WTC11 (cell line): ENCODE data around the gene CCT3. TPM values are rescaled to one million over a fixed set of nuclear protein-coding genes. Genes with fewer than 3 reads are reported as not detected.

ENCODE experiments used
- ATAC-seq: fragments of 200-7000 bp; cut with Tn5 transposase; 2 replicates; pipeline ENCODE4 v1.10.0; 2021; ENCODE audit warnings: mild to moderate bottlenecking, moderate library complexity
- CTCF ChIA-PET: fragments of 300-600 bp; sonication (Branson Sonifier 250); formaldehyde crosslinking; loops from one replicate; lab custom pipeline; 2021; ENCODE audit warnings: antibody characterized with exemption; lab: Charles Lee
- POLR2A ChIA-PET: fragments of 350-600 bp; sonication (Branson Sonifier 250); formaldehyde crosslinking; loops from one replicate; lab custom pipeline; 2021; ENCODE audit warnings: antibody characterized with exemption; lab: Charles Lee
- DNase-seq: peaks from one replicate; pipeline ENCODE4 v3.0.0; 2021; ENCODE audit warnings: low spot score
- H3K27ac Mint-ChIP-seq: 2 replicates; pipeline ENCODE4 v1.8.0; 2021; ENCODE audit warnings: mixed read lengths
- H3K27me3 Mint-ChIP-seq: 2 replicates; pipeline ENCODE4 v1.8.0; 2021; ENCODE audit warnings: low read depth, mild to moderate bottlenecking, moderate library complexity, mixed read lengths
- H3K36me3 Mint-ChIP-seq: 2 replicates; pipeline ENCODE4 v1.8.0; 2021; ENCODE audit warnings: mixed read lengths
- H3K4me1 Mint-ChIP-seq: 2 replicates; pipeline ENCODE4 v1.8.0; 2022; ENCODE audit warnings: mixed read lengths
- H3K4me3 Mint-ChIP-seq: 2 replicates; pipeline ENCODE4 v1.8.0; 2021; ENCODE audit warnings: mild to moderate bottlenecking, moderate library complexity, mixed read lengths
- H3K9me3 Mint-ChIP-seq: 2 replicates; pipeline ENCODE4 v1.8.0; 2021; ENCODE audit warnings: mixed read lengths
- ESRRA ChIP-seq: sonication (generic); formaldehyde crosslinking; IDR thresholded peaks from 2 replicates; pipeline ENCODE4 v1.8.1; 2022; ENCODE audit warnings: mild to moderate bottlenecking, missing genetic modification reagents, borderline replicate concordance
- FOXJ3 ChIP-seq: sonication (generic); formaldehyde crosslinking; IDR thresholded peaks from 2 replicates; pipeline ENCODE4 v1.9.0; 2021; ENCODE audit warnings: missing genetic modification reagents, mild to moderate bottlenecking, borderline replicate concordance
- FOXK1 ChIP-seq: sonication (generic); formaldehyde crosslinking; IDR thresholded peaks from 2 replicates; pipeline ENCODE4 v1.8.0; 2022; ENCODE audit warnings: mild to moderate bottlenecking, moderate library complexity, missing genetic modification reagents
- FOXP1 ChIP-seq: sonication (generic); formaldehyde crosslinking; IDR thresholded peaks from 2 replicates; pipeline ENCODE4 v1.8.0; 2022; ENCODE audit warnings: missing genetic modification reagents, mild to moderate bottlenecking, moderate library complexity, borderline replicate concordance
- GABPB1 ChIP-seq: sonication (generic); formaldehyde crosslinking; IDR thresholded peaks from 2 replicates; pipeline ENCODE4 v1.8.1; 2023; ENCODE audit warnings: mild to moderate bottlenecking, missing genetic modification reagents
- HMGA2 ChIP-seq: fragments of 250-450 bp; sonication (Bioruptor Pico); IDR thresholded peaks from 2 replicates; pipeline ENCODE4 v1.4.0; 2021; ENCODE audit warnings: mild to moderate bottlenecking, moderate library complexity
- MYBL2 ChIP-seq: sonication (generic); formaldehyde crosslinking; IDR thresholded peaks from 2 replicates; pipeline ENCODE4 v1.8.1; 2023; ENCODE audit warnings: mild to moderate bottlenecking, moderate library complexity, missing genetic modification reagents
- NFYB ChIP-seq: sonication (generic); formaldehyde crosslinking; conservative IDR thresholded peaks from 2 replicates; pipeline ENCODE4 v1.8.0; 2022; ENCODE audit warnings: low read depth, missing genetic modification reagents
- SMAD3 ChIP-seq: sonication (generic); formaldehyde crosslinking; IDR thresholded peaks from 2 replicates; pipeline ENCODE4 v1.8.0; 2022; ENCODE audit warnings: missing genetic modification reagents, mild to moderate bottlenecking, borderline replicate concordance
- TEAD1 ChIP-seq: sonication (generic); formaldehyde crosslinking; IDR thresholded peaks from 2 replicates; pipeline ENCODE4 v1.8.0; 2022; ENCODE audit warnings: mild to moderate bottlenecking, missing genetic modification reagents
- TP53 ChIP-seq: sonication (generic); formaldehyde crosslinking; IDR thresholded peaks from 2 replicates; pipeline ENCODE4 v1.8.1; 2023; ENCODE audit warnings: mild to moderate bottlenecking, missing genetic modification reagents
- ZNF121 ChIP-seq: sonication (generic); formaldehyde crosslinking; IDR thresholded peaks from 2 replicates; pipeline ENCODE4 v1.8.0; 2023; ENCODE audit warnings: missing genetic modification reagents
- ZNF138 ChIP-seq: sonication (generic); formaldehyde crosslinking; conservative IDR thresholded peaks from 2 replicates; pipeline ENCODE4 v1.8.1; 2022; ENCODE audit warnings: mild to moderate bottlenecking, moderate library complexity, missing genetic modification reagents
- ZNF317 ChIP-seq: sonication (generic); formaldehyde crosslinking; IDR thresholded peaks from 2 replicates; pipeline ENCODE4 v1.8.1; 2023; ENCODE audit warnings: low read depth, mild to moderate bottlenecking, moderate library complexity, missing genetic modification reagents, borderline replicate concordance
- total RNA-seq: library from RNA; stranded (reverse); gene quantifications from 3 replicates; pipeline ENCODE4 v1.2.3, GENCODE V29; 2021
- TF ChIP-seq, protein P1 (sequence below): sonication (generic); formaldehyde crosslinking; IDR thresholded peaks from 2 replicates; pipeline ENCODE4 v1.8.1; 2023; ENCODE audit warnings: mild to moderate bottlenecking, missing genetic modification reagents, borderline replicate concordance
- TF ChIP-seq, protein P2 (sequence below): fragments of 250-450 bp; sonication (Bioruptor Pico); IDR thresholded peaks from 2 replicates; pipeline ENCODE4 v2.1.2; 2022; ENCODE audit warnings: mild to moderate bottlenecking, moderate library complexity
- TF ChIP-seq, protein P3 (sequence below): sonication (generic); formaldehyde crosslinking; conservative IDR thresholded peaks from 2 replicates; pipeline ENCODE4 v1.8.1; 2022; ENCODE audit warnings: mild to moderate bottlenecking, missing genetic modification reagents
- TF ChIP-seq, protein P4 (sequence below): sonication (generic); formaldehyde crosslinking; IDR thresholded peaks from 2 replicates; pipeline ENCODE4 v1.8.1; 2023; ENCODE audit warnings: mild to moderate bottlenecking, missing genetic modification reagents
- TF ChIP-seq, protein P5 (sequence below): sonication (generic); formaldehyde crosslinking; IDR thresholded peaks from 2 replicates; pipeline ENCODE4 v1.8.1; 2022; ENCODE audit warnings: low read depth, mild to moderate bottlenecking, moderate library complexity, missing genetic modification reagents, borderline replicate concordance
- TF ChIP-seq, protein P6 (sequence below): fragments of 200-600 bp; IDR thresholded peaks from 2 replicates; pipeline ENCODE4 v1.8.0; 2022; ENCODE audit warnings: antibody characterized with exemption
- TF ChIP-seq, protein P7 (sequence below): sonication (generic); formaldehyde crosslinking; IDR thresholded peaks from 2 replicates; pipeline ENCODE4 v1.8.1; 2022; ENCODE audit warnings: low read depth, missing genetic modification reagents, borderline replicate concordance

The CCT3 gene
- total RNA-seq, 1 experiment from 2014 or later: 479 TPM

DNA sequence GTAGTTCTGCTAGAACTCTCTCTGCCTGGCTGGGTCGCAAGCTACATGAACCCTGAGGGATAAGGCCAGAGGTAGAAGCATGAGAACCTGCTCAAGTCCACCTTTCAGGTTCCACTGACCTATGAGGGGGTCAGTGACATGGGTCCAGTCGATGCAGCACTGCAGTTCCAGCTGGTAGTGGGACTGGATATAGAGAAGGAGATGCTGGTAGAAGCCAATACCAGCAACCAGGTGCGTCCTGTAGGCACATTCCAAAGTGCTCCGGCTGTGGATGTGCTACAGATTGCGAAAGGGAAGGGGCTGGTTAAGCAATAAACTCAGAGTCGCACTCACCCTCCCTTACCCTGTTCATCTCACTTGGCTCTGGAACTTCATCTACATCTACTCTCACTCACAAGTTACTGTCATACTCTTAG, 61.1 kb downstream of the CCT3 start (continued):
- TF ChIP-seq, protein P1, sequence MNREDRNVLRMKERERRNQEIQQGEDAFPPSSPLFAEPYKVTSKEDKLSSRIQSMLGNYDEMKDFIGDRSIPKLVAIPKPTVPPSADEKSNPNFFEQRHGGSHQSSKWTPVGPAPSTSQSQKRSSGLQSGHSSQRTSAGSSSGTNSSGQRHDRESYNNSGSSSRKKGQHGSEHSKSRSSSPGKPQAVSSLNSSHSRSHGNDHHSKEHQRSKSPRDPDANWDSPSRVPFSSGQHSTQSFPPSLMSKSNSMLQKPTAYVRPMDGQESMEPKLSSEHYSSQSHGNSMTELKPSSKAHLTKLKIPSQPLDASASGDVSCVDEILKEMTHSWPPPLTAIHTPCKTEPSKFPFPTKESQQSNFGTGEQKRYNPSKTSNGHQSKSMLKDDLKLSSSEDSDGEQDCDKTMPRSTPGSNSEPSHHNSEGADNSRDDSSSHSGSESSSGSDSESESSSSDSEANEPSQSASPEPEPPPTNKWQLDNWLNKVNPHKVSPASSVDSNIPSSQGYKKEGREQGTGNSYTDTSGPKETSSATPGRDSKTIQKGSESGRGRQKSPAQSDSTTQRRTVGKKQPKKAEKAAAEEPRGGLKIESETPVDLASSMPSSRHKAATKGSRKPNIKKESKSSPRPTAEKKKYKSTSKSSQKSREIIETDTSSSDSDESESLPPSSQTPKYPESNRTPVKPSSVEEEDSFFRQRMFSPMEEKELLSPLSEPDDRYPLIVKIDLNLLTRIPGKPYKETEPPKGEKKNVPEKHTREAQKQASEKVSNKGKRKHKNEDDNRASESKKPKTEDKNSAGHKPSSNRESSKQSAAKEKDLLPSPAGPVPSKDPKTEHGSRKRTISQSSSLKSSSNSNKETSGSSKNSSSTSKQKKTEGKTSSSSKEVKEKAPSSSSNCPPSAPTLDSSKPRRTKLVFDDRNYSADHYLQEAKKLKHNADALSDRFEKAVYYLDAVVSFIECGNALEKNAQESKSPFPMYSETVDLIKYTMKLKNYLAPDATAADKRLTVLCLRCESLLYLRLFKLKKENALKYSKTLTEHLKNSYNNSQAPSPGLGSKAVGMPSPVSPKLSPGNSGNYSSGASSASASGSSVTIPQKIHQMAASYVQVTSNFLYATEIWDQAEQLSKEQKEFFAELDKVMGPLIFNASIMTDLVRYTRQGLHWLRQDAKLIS: no peak
- TF ChIP-seq, all 79 proteins: peak for 0

DNA sequence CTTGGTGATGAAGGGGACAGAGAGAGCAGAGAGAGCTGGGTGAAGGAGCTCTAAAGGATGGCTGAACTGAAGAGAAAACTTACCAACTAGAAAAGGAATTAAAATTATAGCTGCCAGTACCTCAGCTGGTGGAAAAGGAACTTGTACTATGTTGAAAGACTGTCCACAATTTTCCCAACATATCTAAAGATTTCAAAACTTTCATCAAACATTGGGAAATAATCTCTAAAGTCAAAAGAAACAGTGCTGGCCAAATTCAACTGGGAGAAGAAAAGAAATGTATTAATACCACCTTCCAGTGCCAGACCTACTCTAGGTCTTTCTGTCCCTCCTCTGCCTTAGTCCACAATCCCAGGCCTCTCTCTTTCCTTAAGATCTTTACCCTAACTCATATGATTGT, 61.6 kb downstream of the CCT3 start:
- Mint-ChIP-seq H3K4me3 (no peak overlapping the region), H3K9me3 (no peaks in the 10 kb centered on the region), H3K27ac (no peak overlapping the region), H3K36me3 (peaks cover 71% of the 10 kb centered on the region), H3K27me3 (no peaks in the 10 kb centered on the region), H3K4me1 (peaks cover 7% of the 10 kb centered on the region)
- ChIA-PET POLR2A (no interaction called here), CTCF (no interaction called here)
- ATAC-seq (no peak), DNase-seq (no peak)
- TF ChIP-seq, protein P2, sequence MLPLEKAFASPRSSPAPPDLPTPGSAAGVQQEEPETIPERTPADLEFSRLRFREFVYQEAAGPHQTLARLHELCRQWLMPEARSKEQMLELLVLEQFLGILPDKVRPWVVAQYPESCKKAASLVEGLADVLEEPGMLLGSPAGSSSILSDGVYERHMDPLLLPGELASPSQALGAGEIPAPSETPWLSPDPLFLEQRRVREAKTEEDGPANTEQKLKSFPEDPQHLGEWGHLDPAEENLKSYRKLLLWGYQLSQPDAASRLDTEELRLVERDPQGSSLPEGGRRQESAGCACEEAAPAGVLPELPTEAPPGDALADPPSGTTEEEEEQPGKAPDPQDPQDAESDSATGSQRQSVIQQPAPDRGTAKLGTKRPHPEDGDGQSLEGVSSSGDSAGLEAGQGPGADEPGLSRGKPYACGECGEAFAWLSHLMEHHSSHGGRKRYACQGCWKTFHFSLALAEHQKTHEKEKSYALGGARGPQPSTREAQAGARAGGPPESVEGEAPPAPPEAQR (CRISPR knock-in tag): no peak
- TF ChIP-seq, protein P3, sequence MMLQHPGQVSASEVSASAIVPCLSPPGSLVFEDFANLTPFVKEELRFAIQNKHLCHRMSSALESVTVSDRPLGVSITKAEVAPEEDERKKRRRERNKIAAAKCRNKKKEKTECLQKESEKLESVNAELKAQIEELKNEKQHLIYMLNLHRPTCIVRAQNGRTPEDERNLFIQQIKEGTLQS (CRISPR knock-in tag): no peak
- TF ChIP-seq GABPB1 (CRISPR knock-in tag) (no peak), FOXK1 (CRISPR knock-in tag) (no peak), MYBL2 (no peak), FOXJ3 (CRISPR knock-in tag) (no peak), HMGA2 (CRISPR knock-in tag) (no peak), TEAD1 (no peak), ZNF317 (CRISPR knock-in tag) (no peak), ZNF138 (CRISPR knock-in tag) (no peak)
- TF ChIP-seq, protein P4, sequence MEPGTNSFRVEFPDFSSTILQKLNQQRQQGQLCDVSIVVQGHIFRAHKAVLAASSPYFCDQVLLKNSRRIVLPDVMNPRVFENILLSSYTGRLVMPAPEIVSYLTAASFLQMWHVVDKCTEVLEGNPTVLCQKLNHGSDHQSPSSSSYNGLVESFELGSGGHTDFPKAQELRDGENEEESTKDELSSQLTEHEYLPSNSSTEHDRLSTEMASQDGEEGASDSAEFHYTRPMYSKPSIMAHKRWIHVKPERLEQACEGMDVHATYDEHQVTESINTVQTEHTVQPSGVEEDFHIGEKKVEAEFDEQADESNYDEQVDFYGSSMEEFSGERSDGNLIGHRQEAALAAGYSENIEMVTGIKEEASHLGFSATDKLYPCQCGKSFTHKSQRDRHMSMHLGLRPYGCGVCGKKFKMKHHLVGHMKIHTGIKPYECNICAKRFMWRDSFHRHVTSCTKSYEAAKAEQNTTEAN (CRISPR knock-in tag): no peak
- TF ChIP-seq, protein P5, sequence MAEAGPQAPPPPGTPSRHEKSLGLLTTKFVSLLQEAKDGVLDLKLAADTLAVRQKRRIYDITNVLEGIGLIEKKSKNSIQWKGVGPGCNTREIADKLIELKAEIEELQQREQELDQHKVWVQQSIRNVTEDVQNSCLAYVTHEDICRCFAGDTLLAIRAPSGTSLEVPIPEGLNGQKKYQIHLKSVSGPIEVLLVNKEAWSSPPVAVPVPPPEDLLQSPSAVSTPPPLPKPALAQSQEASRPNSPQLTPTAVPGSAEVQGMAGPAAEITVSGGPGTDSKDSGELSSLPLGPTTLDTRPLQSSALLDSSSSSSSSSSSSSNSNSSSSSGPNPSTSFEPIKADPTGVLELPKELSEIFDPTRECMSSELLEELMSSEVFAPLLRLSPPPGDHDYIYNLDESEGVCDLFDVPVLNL: no peak
- TF ChIP-seq, protein P6, sequence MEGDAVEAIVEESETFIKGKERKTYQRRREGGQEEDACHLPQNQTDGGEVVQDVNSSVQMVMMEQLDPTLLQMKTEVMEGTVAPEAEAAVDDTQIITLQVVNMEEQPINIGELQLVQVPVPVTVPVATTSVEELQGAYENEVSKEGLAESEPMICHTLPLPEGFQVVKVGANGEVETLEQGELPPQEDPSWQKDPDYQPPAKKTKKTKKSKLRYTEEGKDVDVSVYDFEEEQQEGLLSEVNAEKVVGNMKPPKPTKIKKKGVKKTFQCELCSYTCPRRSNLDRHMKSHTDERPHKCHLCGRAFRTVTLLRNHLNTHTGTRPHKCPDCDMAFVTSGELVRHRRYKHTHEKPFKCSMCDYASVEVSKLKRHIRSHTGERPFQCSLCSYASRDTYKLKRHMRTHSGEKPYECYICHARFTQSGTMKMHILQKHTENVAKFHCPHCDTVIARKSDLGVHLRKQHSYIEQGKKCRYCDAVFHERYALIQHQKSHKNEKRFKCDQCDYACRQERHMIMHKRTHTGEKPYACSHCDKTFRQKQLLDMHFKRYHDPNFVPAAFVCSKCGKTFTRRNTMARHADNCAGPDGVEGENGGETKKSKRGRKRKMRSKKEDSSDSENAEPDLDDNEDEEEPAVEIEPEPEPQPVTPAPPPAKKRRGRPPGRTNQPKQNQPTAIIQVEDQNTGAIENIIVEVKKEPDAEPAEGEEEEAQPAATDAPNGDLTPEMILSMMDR: no peak

DNA sequence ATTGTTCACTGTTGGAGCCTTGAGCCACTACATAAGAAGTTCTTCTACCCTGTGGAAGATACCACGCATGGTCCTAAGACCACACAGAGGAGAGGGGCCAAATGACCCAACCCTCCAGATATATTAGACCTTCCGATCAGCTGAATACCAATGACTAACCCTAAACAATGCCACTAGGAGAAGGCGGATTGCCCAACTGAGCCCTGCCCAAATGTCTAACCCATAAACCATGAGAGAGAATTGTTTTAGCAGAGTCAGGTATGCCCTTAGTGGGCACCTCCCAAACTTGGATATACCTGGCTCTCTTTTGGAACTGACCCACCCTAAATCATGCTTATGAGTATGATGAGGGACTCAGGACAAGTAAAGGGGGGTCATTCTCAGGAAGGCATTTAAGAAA, 67.8 kb downstream of the CCT3 start:
- no peaks in the 10 kb centered on the region for H3K4me1 Mint-ChIP-seq
- H3K9me3 Mint-ChIP-seq: no peaks in the 10 kb centered on the region
- ATAC-seq (no peak), DNase-seq (no peak)
- peaks cover 79% of the 10 kb centered on the region for H3K36me3 Mint-ChIP-seq
- ChIA-PET POLR2A (no interaction called here), CTCF (no interaction called here)
- no peak overlapping the region for H3K4me3 Mint-ChIP-seq
- no peaks in the 10 kb centered on the region for H3K27me3 Mint-ChIP-seq
- H3K27ac Mint-ChIP-seq: no peak overlapping the region
- TF ChIP-seq ZNF121 (CRISPR knock-in tag) (no peak), TP53 (CRISPR knock-in tag) (no peak), SMAD3 (no peak), NFYB (no peak), ESRRA (CRISPR knock-in tag) (no peak), FOXP1 (no peak)
- TF ChIP-seq, protein P7, sequence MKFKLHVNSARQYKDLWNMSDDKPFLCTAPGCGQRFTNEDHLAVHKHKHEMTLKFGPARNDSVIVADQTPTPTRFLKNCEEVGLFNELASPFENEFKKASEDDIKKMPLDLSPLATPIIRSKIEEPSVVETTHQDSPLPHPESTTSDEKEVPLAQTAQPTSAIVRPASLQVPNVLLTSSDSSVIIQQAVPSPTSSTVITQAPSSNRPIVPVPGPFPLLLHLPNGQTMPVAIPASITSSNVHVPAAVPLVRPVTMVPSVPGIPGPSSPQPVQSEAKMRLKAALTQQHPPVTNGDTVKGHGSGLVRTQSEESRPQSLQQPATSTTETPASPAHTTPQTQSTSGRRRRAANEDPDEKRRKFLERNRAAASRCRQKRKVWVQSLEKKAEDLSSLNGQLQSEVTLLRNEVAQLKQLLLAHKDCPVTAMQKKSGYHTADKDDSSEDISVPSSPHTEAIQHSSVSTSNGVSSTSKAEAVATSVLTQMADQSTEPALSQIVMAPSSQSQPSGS (CRISPR knock-in tag): no peak
- TF ChIP-seq, protein P6: no peak
